Lung (tissue), 12 donors: Measurements from ENCODE around the gene GALNT12. TPM values are rescaled to one million over a fixed set of nuclear protein-coding genes. Genes with fewer than 3 reads are reported as not detected.

Experiments
- ATAC-seq: fragments of 200-7000 bp; cut with Tn5 transposase; one replicate; pipeline ENCODE4 v1.9.1; 2020; ENCODE audit warnings: moderate number of reproducible peaks; ENCODE audit not compliant: insufficient read depth, low FRiP score
- DNase-seq, 3 donors: peaks; one replicate each; pipeline ENCODE4 v3.0.0-alpha.2; 2013 to 2017
- H3K27ac ChIP-seq, 2 donors: one replicate each; pipeline ENCODE4 v1.5.1; 2013; ENCODE audit warnings: mild to moderate bottlenecking in 2 of 2, moderate library complexity in 2 of 2, control low read depth in 1 of 2, inconsistent platforms in 1 of 2, low read depth in 1 of 2, low read length in 1 of 2
- H3K27me3 ChIP-seq, 3 donors: one replicate each; pipeline ENCODE4 v1.5.1; 2013; ENCODE audit warnings: low read length in 2 of 3; ENCODE audit not compliant: control insufficient read depth in 3 of 3, insufficient read depth in 3 of 3
- H3K36me3 ChIP-seq, 4 donors: one replicate each; pipeline ENCODE4 v1.5.1; 2013; ENCODE audit warnings: low read length in 4 of 4, mild to moderate bottlenecking in 1 of 4, moderate library complexity in 1 of 4; ENCODE audit not compliant: control insufficient read depth in 4 of 4, insufficient read depth in 4 of 4
- H3K4me1 ChIP-seq, 5 donors: one replicate each; pipeline ENCODE4 v1.5.1; 2013; ENCODE audit warnings: low read length in 5 of 5, mild to moderate bottlenecking in 2 of 5, moderate library complexity in 1 of 5; ENCODE audit not compliant: control insufficient read depth in 5 of 5, insufficient read depth in 5 of 5
- H3K4me3 ChIP-seq: one replicate; pipeline ENCODE4 v1.5.1; 2013; ENCODE audit warnings: mild to moderate bottlenecking, control low read depth, moderate library complexity
- H3K9ac ChIP-seq, 2 donors: one replicate each; pipeline ENCODE4 v1.5.1; 2013; ENCODE audit warnings: low read length in 2 of 2, control low read depth in 1 of 2; ENCODE audit not compliant: insufficient read depth in 1 of 2
- H3K9me3 ChIP-seq, 4 donors: one replicate each; pipeline ENCODE4 v1.5.1; 2013; ENCODE audit warnings: low read length in 3 of 4, mild to moderate bottlenecking in 1 of 4, moderate library complexity in 1 of 4; ENCODE audit not compliant: control insufficient read depth in 4 of 4, insufficient read depth in 3 of 4
- WGBS, 2 donors: extraction: QIAGEN DNeasy Blood & Tissue Kit; methylation state at CpG; one replicate each; pipeline ENCODE4 v1.1.7; 2013; 5-methylcytosine and 5-hydroxymethylcytosine counted together
- polyA plus RNA-seq, 2 donors: library from polyadenylated mRNA; stranded (reverse); fragments of 200-250 nt; gene quantifications; one replicate each; pipeline ENCODE4 v1.2.1, GENCODE V29; 2013
- total RNA-seq, 2 donors: library from RNA; depleted of rRNA in 1 of 2; stranded (reverse); fragments of >200 nt in 1 of 2; gene quantifications; one replicate each; pipeline ENCODE4 v1.2.1, GENCODE V29; 2014 to 2021
- TF ChIP-seq, protein P1 (sequence below): IDR thresholded peaks from 2 replicates; pipeline ENCODE4 v1.5.1; 2012; ENCODE audit warnings: mild to moderate bottlenecking; ENCODE audit errors: control extremely low read depth, extremely low read depth
- donor health status: control.
- donor health status: control.
- donor health status: Bipolar disorder and iron deficiency.
- donor health status: healthy.
- donor health status: DM: yes; HTN: yes; CAD: no.

The GALNT12 gene
- total and polyA plus RNA-seq, 4 donors = 7.9 to 35.0 (median 20.1) TPM

DNA sequence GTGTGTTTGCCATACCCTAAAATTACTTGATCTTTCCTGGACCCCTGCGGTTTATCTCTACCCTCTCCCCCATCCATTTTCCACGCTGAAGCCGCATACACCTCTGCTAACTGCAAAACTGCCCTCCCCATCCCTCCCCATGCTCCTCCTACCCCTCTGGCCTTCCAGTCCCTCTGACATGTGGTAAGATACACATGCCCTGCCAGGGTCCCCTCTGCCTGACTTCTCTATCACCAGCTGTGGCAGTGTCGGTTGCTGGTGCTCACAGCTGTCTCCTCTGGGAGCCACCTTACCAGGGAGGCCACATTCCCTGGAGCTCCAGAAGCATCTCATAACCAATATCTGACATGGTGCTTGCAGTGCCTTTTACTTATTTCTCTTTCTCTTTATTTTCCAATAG, 77.4 kb downstream of the GALNT12 start:
- Histone ChIP-seq H3K9me3 (no peaks in the 10 kb centered on the region), H3K36me3 (no peaks in the 10 kb centered on the region), H3K27me3 (no peaks in the 10 kb centered on the region), H3K27ac (no peak overlapping the region), H3K9ac (no peak overlapping the region), H3K4me1 (peaks cover 3 to 18% (median 7%) of the 10 kb centered on the region in 5 donors), H3K4me3 (no peak overlapping the region)
- no peak for ATAC-seq
- WGBS, 2 donors = 97 to 99% methylated on average over 4 of the region's 4 CpGs
- DNase-seq = no peak
- TF ChIP-seq, protein P1, sequence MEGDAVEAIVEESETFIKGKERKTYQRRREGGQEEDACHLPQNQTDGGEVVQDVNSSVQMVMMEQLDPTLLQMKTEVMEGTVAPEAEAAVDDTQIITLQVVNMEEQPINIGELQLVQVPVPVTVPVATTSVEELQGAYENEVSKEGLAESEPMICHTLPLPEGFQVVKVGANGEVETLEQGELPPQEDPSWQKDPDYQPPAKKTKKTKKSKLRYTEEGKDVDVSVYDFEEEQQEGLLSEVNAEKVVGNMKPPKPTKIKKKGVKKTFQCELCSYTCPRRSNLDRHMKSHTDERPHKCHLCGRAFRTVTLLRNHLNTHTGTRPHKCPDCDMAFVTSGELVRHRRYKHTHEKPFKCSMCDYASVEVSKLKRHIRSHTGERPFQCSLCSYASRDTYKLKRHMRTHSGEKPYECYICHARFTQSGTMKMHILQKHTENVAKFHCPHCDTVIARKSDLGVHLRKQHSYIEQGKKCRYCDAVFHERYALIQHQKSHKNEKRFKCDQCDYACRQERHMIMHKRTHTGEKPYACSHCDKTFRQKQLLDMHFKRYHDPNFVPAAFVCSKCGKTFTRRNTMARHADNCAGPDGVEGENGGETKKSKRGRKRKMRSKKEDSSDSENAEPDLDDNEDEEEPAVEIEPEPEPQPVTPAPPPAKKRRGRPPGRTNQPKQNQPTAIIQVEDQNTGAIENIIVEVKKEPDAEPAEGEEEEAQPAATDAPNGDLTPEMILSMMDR = no peak

DNA sequence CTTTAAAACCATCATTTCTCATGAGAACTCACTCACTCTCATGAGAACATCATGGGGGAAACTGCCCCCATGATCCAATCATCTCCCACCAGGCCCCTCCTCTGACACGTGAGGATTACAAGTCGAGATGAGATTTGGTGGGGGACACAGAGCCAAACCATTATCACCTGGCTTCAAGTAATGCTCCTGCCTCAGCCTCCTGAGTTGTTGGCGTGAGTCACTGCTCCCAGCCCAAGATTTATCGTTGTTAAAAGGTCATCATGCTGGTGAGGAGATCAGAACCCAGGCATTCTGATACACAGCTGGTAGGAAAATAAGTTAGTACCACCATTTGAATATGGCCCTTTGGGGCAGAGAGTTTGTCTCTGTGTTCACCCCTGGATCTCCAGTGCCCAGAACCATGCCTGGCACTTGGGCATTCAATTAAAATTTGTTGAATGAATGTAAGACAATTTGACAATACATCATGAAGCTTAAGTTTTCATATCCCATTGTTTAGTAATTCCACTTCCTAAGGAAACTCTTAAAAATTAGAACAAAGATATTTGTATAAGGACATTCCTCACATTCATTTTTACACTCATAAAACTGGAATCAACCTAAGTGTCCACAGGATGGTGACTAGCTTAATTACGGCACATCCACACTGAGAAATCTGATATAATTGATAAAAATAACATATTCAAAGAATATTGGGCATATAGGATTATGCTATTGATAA, 78.3 kb downstream of the GALNT12 start:
- Histone ChIP-seq H3K4me1 (peaks cover 3 to 14% (median 7%) of the 10 kb centered on the region in 5 donors), H3K27me3 (no peaks in the 10 kb centered on the region), H3K9me3 (no peaks in the 10 kb centered on the region), H3K9ac (no peak overlapping the region), H3K27ac (no peak overlapping the region), H3K4me3 (no peak overlapping the region), H3K36me3 (no peaks in the 10 kb centered on the region)
- ATAC-seq (no peak), DNase-seq (no peak)
- TF ChIP-seq, protein P1 = no peak
- 84% methylated on average over 5 of the region's 5 CpGs for WGBS, 2 donors

- no peaks in the 10 kb centered on the region for H3K27me3 ChIP-seq
Measured at GRCh38 chr9:98886691-98887229, 79.3 kb downstream of the GALNT12 start.

More at GRCh38 chr9:98886691-98887229, 79.3 kb downstream of the GALNT12 start:
- 37 to 42% methylated on average over 6 of the region's 6 CpGs for WGBS, 2 donors
- Histone ChIP-seq H3K4me1 (peaks cover 3 to 14% (median 6%) of the 10 kb centered on the region in 5 donors), H3K4me3 (no peak overlapping the region), H3K9ac (no peak overlapping the region), H3K9me3 (no peaks in the 10 kb centered on the region), H3K36me3 (no peaks in the 10 kb centered on the region), H3K27ac (peak overlapping the region; percentile 11 to 16)
- TF ChIP-seq, protein P1 = no peak
- peak; percentile 64 for ATAC-seq
- DNase-seq = peak in 1 of 3 donors; percentile 37
